GM18867 (cell line): ENCODE measurements around the gene AURKB.
"Not testable (repeated sequence)": the region's sequence is repeated elsewhere in the genome, so short reads cannot be mapped to it uniquely, and the experiment has no call there.

Source experiments
- ATAC-seq: cut with Tn5 transposase; IDR thresholded peaks from one replicate; pipeline ENCODE4 v1.9.1; 2021; ENCODE audit warnings: mild to moderate bottlenecking, moderate library complexity; ENCODE audit not compliant: unreplicated experiment

Gene AURKB

DNA sequence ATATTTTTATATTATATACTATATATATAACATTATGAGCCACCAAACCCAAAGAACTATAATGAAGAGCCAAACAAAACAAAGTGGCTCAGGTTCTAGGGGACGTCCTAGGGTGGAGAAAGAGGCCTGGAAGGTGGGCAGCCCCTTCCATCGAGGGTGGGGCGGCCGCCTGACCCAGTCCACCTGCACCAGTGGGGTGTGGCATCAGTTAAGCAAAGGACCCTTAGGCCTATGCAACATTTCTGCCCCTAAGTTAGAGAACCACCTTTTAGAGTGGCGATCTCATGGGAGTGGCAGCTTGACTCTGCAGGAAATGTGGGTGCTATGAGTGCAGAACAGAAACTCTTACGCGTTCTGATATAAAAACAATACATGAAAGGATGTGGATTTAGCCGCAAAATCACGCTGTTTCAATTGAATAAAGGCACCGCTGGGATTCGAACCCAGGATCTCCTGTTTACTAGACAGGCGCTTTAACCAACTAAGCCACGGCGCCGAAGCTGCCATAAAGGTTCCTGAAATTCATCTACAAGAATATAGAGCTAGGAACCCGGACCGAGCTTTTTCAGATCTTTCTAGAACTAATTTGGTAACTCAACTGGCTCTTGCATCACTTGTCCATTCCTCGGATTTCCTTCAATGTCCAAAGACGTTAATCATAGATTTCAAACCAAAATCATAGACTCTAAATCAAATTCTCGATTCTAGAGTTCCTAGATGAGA lies 15.6 kb upstream of the AURKB start:
- ATAC-seq: no peak

DNA sequence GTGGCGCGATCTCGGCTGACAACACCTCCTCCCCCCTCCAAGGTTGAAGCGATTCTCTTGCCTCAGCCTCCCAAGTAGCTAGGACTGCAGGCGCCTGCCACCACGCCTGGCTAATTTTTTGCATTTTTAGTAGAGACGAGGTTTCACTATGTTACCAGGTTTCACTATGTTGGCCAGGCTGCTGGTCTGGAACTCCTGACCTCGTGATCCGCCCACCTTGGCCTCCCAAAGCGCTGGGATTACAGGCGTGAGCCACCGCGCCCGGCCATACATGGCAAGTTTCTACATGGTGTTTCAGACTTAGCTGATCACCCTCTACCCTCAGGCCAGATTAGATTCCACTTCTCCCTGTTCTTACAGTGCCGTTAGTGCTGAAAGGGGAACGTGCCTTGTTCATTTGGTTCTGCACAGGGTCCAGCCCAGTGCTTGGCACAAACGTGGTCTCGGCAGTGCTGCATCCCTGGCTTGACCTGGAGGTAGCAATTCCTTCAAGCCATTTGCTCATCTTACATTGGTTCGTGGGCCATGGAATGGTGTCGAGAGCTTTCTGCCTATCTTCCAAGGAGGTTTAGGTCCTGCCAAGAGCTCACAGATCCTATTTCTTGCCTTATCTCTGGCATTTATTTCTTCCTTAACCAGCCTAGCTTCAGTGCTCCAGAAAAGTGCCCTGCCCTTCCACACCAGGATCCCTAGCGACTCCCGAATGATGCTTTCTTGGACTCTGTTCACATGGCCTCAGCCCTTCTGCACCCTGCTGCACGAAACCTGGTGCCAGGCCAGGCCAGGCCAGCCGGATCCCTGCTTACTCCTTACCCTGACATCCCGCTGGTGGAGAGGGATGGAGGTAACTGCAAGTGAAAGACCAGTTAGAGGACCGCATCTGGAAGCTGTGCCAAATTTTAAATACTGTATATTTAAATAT lies 14.8 kb upstream of the AURKB start:
- ATAC-seq: no peak

DNA sequence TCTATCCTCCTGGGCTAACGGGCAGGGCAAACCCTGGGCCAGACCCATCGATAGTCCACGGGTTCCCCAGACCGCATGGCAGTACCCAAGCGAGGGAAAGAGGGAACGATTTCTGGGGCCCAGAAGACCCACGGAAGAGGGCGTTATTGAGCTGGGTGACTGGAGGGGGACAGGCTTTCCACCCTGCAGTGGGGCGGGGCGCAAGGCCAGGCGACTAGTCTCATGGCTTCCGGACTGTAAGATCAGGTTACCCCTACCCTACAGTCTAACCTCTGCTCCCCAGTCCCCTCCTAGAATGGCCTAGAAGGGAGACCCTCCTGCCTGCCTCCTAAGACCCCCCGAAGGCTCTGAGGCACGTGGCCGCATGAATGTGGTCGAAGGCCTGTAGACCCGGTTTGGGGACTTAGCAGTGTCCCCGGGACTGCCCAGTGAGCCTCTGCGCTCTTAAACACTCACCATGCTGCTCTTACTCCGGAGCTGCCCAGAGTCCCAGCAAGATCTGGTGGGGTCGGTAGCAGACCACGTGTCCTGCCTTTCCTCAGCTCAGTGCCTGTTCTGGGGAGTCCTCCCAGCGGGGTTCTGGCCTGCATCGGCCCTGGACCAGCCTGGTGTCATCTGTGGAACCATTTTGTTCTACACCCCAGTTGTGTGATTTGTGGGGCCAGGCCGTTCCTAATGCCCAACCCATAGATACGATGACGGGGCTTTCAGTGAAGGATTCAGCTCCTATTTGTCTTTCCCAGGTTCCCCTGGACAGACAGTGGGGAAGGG lies 13.2 kb upstream of the AURKB start:
- peak; percentile 8 for ATAC-seq

DNA sequence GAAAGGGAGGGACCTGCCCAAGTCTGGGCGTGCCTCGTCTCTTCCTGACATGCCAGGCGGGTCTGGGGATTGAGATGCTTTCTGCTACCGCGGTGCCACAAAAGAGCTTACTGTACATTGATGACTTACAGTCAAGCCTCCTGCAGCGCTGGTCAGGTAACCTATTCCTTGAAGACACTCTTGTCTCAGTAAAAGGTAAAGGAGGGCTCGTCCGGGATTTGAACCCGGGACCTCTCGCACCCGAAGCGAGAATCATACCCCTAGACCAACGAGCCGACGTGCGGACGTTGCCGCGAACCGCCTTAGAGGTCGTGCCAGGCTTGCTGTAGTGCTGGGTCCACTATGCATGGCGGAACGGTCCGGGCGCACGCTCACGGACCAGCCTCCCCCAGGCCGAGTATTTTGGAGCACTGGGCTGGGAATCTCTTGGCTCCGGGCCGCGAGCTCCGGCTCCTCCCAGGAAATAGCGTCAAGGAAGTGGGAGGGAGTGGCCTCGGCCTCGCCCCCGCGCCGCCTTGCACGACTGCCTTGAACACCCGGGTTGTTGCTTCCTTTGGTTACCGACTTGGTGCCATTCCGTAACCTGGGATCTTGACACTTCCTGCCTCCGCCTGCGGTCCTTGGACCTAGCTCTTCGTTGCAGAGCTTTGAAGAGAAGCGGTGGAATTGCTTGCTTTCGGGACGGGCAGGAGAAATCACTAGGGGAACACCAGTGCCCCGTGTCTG lies 12.4 kb upstream of the AURKB start:
- peak; percentile 34 for ATAC-seq

DNA sequence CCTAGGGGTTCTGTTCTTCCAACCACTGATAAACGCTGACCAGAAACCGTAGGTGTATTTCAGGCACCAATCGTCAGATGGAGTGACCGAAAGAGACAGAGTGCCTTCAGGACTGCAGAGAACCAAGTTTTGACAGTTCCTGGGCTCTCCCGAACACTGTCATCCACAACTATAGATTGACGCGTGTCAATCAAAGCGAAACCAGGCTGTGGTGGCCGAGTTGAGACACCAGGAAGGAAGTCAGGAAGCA lies 11.9 kb upstream of the AURKB start:
- ATAC-seq: peak; percentile 25

DNA sequence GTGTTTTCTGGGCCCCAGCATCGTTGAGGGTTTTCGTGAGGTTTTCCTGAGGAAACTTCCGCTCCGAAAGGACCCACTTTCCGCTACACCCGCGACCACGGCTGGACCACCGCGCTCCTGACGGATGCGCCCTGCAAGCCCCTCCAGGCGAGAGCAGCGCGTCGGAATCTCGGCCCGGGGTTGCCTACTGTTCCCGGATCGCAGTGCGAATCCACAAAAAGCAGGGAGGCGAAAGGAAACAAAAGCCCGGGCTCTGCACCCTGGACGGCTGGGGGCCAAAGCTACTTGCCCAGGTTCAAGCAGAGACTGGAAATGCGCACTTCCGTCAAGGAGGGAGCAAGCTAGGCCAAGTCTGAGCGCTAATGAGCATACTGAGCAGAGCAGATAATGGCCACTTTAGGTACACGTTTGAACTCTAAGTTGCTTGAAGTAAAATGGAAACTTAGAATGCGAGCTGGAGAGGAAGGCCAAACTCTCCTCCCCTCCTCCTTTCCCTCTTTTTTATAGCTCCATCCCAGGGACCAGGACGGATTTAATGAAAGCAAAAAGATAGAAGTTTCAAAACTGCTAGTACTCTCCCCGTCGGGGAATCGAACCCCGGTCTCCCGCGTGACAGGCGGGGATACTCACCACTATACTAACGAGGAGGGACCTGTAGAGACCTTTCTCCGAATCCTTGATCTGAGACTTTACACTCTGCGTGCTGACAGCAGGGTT lies 11.4 kb upstream of the AURKB start:
- ATAC-seq: peak; percentile 39

DNA sequence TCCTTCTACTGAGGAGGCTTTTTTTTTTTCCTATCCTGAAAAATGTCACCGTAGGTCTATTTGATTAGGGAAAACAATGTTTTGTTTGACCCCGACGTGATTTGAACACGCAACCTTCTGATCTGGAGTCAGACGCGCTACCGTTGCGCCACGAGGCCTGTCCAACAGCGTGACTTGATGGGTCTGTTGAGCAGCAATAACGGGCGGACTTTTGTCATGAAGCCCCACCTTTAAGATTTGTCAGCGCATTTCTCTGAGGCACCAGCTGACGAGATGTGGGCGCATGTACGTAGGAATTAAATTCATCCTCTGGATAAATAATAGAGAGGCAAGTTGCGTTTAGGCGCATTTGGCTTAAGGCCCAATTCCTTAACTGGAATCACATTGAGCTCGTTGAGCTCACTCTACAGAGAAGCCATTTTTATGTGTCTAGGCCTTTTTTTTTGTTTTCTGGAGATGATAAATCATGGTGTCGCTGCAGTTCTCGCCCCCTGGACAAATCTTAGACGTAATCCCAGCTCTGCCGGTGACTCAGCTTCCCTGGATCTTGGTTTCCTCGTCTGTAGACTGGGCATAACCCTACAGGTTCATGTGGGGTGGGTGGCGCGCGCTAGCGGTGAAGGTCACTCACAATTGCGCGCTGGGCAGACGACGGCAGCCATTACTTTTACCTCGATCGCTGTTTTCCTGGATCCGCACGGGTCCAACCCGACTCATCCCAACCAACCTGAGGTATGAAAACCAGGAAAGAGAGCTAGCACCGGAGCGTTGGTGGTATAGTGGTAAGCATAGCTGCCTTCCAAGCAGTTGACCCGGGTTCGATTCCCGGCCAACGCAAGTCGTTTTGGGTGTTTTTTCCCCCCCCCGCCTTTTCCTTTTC lies 10.6 kb upstream of the AURKB start:
- ATAC-seq: no peak

DNA sequence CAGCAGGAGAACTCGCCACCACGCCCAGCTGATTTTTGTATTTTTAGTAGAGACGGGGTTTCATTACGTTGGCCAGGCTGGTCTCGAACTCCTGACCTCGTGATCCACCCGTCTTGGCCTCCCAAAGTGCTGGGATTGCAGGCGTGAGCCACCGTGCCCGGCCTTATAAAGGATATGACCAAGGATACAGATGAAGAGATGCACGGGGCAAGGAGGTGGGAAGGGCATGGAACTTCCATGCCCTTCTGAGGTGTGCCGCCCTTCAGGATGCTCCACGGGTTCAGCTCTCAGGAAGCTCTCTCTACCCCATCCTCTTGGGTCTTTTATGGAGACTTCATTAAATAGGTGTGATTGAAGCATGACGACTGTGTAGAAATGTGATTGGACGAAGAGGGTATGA lies 3.6 kb upstream of the AURKB start:
- not testable (repeated sequence) for ATAC-seq

DNA sequence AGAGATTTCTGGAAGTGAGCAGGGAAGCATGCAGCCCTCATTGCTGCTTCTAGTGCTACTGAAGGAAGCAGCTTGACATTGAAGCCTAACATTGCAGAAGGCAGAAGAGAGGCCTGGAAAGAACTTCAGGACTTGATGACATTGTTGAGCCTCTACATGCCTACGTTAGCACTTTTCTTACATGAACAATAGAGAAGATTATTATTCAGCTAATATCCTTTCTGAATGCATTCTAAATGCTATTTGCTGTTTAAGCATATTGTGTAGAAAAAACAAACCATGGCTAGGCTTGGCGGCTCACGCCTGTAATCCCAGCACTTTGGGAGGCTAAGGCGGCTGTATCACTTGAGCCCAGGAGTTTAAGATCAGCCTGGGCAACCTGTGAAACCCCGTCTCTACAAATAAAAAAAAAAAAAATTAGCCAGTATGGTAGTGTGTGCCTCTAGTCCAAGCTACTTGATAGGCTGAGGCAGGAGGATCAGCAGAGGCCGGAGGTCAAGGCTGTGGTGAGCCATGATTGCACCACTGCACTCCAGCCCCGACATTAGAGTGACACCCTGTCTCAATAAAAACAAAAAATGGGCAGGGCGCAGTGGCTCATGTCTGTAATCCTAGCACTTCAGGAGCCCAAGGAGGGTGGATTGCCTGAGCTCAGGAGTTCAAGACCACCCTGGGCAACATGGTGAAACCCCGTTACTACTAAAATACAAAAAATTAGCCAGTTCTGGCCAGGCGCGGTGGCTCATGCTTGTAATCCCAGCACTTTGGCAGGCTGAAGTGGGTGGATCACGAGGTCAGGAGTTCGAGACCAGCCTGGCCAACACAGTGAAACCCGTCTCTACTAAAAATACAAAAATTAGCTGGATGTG lies 2.2 kb upstream of the AURKB start:
- no peak for ATAC-seq

DNA sequence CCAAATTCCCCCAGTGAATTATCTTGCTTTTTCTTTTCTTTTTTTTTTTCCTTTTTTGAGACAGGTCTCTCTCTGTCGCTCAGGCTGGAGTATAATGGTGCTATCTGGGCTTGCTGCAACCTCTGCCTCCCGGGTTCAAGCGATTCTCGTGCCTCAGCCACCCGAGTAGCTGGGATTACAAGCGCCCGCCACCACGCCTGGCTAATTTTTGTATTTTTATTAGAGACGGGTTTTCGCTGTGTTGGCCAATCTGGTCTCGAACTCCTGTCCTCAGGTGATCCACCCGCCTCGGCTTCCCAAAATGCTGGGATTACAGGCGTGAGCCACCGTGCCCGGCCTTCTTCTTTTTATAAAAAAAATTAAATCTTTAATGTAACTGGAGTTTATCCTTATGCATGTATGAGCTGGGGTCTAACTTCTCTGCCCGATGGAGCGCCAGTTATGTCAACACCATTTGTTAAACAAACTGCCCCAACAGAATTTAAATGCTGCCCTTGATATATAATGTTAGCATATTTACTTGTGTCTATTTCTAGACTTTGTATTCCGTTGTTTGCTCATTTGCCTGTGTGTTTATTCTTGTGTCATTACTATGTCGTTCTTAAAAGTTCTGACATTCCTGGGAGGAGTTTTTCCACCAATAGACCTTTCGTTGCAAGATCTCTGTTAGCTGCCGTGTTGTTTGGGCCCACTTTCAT lies 535 bp upstream of the AURKB start:
- ATAC-seq: no peak

DNA sequence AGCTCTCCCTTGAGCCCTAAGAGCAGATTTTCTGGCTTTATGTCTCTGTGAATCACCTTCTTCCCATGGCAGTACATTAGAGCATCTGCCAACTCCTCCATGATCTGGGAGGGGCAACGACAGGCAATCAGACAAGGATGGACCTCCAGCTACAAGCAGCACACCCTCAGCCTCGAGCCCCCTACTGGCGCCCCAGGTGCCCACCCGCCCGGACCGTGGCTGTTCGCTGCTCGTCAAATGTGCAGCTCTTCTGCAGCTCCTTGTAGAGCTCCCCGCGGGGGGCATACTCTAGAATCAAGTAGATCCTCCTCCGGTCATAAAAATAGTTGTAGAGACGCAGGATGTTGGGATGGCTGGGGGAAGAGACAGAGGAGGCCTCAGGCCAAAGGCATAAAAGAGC lies 3.8 kb downstream of the AURKB start:
- ATAC-seq: no peak

DNA sequence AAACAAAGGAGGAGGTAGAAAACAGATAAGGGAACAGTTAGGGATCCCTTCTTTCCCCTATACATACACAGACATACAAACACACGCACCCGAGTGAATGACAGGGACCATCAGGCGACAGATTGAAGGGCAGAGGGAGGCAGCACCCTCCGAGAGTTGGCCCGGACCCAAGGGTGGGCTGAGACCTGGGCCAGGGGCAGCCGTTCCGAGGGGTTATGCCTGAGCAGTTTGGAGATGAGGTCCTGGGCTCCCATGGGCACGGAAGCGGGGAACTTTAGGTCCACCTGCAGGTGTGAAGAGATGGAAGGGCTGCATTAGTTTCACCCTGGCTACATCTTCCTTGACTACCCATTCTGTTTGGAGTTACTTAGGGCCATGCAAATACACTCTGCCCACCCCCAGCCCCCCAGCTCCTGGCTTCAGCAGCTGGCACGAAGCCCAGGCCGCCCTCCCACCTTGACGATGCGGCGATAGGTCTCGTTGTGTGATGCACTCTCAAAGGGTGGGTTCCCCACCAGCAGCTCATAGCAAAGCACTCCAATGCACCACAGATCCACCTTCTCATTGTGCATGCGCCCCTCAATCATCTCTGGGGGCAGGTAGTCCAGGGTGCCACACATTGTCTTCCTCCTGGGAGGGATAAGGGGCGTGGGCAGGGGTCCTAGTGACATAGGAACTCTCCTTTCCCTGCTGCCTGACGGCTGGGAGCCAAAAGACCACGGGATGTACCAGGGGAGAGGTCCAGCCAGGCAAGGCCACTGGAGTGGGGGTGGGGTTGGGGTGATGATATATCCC lies 5.4 kb downstream of the AURKB start:
- no peak for ATAC-seq

DNA sequence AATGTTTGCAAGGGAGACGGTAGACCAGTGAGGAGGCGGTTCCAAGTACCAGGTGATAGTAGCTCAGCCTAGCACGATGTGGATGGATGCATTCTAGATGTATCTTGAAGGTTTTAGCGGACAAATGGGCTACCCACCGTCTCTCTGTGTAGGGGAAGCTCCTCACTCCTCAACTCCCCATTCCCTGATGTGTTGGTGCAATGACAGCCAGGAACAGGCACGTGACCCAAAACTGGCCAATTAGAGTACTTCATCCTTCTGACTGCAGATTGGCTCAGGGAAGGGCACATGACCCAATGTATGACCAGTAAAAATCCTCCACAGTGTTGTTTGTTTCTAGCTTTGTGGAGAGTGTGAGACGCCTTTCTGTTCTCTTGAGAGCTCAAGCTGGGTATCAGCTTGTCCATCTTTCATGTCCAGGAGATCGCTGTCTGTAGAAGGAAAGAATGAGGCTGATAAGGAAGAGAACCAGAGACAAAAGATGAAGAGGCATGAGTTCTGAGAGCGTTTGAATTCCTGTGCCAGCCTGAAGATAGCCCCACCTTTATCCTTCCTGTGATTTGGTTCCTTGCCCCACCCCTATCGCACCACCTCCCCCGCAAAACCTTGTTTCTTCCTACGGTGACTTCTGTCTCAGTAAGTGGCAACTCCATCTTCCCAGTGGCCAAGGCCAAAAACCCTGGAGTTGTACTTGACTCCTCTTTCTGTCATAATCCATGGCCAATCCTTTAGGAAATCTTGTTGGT lies 18.1 kb downstream of the AURKB start:
- no peak for ATAC-seq

DNA sequence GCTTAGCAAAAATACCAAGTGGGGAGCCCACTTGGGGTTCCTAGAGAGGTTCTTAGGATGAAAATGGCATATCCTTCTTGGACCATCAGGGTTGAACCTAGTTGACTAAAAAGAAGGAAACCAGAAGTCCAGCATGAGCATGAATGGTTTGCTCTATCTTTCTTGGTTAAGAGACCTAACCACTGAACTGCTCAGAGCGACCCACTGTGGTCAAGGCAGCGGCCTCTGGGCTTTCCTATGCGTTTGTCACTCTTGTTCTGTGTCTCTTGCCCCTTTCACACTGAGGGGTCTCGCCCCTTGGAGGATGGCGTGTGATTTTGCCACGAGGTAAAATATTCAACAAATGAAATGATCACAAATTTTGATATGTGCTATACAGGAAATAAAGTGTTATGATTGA lies 19.9 kb downstream of the AURKB start:
- no peak for ATAC-seq

DNA sequence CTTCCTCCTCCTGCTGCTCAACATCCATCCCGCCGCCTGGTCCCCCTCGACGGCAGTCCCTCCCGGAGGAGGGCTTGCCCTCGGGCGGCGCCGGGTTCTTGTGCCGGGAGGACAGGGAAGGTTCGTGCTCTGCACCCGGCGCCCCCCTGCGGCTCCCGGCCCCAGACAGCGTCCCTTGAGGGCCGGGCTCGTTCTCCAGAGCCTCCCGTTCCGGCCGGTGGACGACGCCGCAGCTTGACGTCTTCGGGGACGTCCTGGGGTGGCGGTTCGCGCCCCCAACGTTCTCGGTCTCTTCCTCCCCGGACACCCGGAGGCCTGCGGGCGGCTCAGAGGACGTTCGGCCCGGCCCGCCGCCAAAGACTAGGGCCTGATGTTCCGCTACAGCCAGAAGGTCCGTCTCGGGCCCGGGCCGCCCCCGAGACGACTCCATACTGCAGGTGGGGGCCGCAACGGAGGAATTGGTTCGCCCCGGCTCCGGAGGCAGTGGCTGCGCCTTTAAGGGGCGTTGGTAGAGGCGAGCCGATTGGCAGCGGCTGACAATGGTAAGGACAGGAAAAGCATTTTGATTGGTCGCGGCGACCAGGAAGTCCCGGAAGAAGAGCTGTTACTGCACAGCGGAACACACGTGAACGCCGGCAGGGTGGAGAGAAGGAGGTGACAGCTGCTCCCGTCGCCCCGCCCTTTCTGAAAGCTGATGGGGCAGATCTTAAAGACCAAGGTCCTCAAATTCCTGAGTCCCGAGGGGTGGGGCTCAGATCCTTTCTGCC lies 20.5 kb downstream of the AURKB start, which contains the start of gene BORCS6:
Gene BORCS6 (minus strand): TSS at position 470 of the 767 bp plus-strand sequence. CDS start 40 bp downstream, at position 430.
- ATAC-seq: peak; percentile 49
